ENCODE measurements around the gene COL16A1. TPM values are rescaled to one million over a fixed set of nuclear protein-coding genes. Genes with fewer than 3 reads are reported as not detected.

The COL16A1 gene
- total RNA-seq, 2 experiments from 2014 or later: not detected

GRCh38 chr1:31744165-31744888 is 40.5 kb upstream of the COL16A1 start:
- Mint-ChIP-seq H3K27ac (no peak overlapping the region), H3K9me3 (no peaks in the 10 kb centered on the region), H3K4me3 (no peak overlapping the region), H3K4me1 (peaks cover 5% of the 10 kb centered on the region), H3K36me3 (ENCODE audit: low read depth) (no peaks in the 10 kb centered on the region), H3K27me3 (no peaks in the 10 kb centered on the region)
- POLR2A ChIA-PET: no interaction called here
- CTCF ChIA-PET: interaction anchor here (0.8 to 1.3 kb wide), 2 partner anchors 9 to 10 kb away, joined by 3 read pairs; no protein-coding TSS in a partner anchor
- no peak for DNase-seq

GRCh38 chr1:31742462-31743212 is 38.8 kb upstream of the COL16A1 start:
- CTCF ChIA-PET: no interaction called here
- H3K27me3 Mint-ChIP-seq: no peaks in the 10 kb centered on the region
- H3K4me3 Mint-ChIP-seq: no peak overlapping the region
- POLR2A ChIA-PET: no interaction called here
- peaks cover 9% of the 10 kb centered on the region for H3K4me1 Mint-ChIP-seq
- H3K9me3 Mint-ChIP-seq: no peaks in the 10 kb centered on the region
- no peaks in the 10 kb centered on the region for H3K36me3 Mint-ChIP-seq (ENCODE audit: low read depth)
- H3K27ac Mint-ChIP-seq: no peak overlapping the region
- DNase-seq: no peak

GRCh38 chr1:31739346-31739745 is 35.5 kb upstream of the COL16A1 start:
- Mint-ChIP-seq H3K4me1 (peaks cover 12% of the 10 kb centered on the region), H3K27ac (peak overlapping the region; percentile 81), H3K4me3 (no peak overlapping the region), H3K9me3 (no peaks in the 10 kb centered on the region), H3K36me3 (ENCODE audit: low read depth) (no peaks in the 10 kb centered on the region), H3K27me3 (no peaks in the 10 kb centered on the region)
- CTCF ChIA-PET: interaction anchor here (0.7 to 1.2 kb wide), 2 partner anchors 50 to 59 kb away, joined by 3 read pairs; no protein-coding TSS in a partner anchor
- DNase-seq: peak; percentile 65
- POLR2A ChIA-PET: no interaction called here

- no peak for DNase-seq
- no peaks in the 10 kb centered on the region for H3K36me3 Mint-ChIP-seq (ENCODE audit: low read depth)
- H3K9me3 Mint-ChIP-seq: no peaks in the 10 kb centered on the region
- CTCF ChIA-PET: interaction anchor here (1.5 kb wide), 1 partner anchor 20 kb away, joined by 3 read pairs; no protein-coding TSS in a partner anchor
- no peak overlapping the region for H3K27ac Mint-ChIP-seq
- no peaks in the 10 kb centered on the region for H3K27me3 Mint-ChIP-seq
- POLR2A ChIA-PET: no interaction called here
- no peak overlapping the region for H3K4me3 Mint-ChIP-seq
- H3K4me1 Mint-ChIP-seq: peaks cover 12% of the 10 kb centered on the region
Measured at GRCh38 chr1:31736675-31737074, 32.9 kb upstream of the COL16A1 start.

GRCh38 chr1:31735571-31735970 is 31.8 kb upstream of the COL16A1 start:
- Mint-ChIP-seq H3K4me1 (peaks cover 12% of the 10 kb centered on the region), H3K9me3 (no peaks in the 10 kb centered on the region), H3K27ac (no peak overlapping the region), H3K4me3 (no peak overlapping the region), H3K36me3 (ENCODE audit: low read depth) (no peaks in the 10 kb centered on the region), H3K27me3 (no peaks in the 10 kb centered on the region)
- ChIA-PET CTCF (interaction anchor here (0.7 to 1.5 kb wide), 4 partner anchors 9 to 53 kb away, joined by 3 read pairs; no protein-coding TSS in a partner anchor), POLR2A (no interaction called here)
- no peak for DNase-seq

- Mint-ChIP-seq H3K9me3 (no peaks in the 10 kb centered on the region), H3K27me3 (no peaks in the 10 kb centered on the region), H3K4me3 (no peak overlapping the region), H3K27ac (peak overlapping the region; percentile 19), H3K4me1 (peaks cover 10% of the 10 kb centered on the region), H3K36me3 (ENCODE audit: low read depth) (no peaks in the 10 kb centered on the region)
- DNase-seq: no peak
- ChIA-PET POLR2A (no interaction called here), CTCF (interaction anchor here (0.7 to 1.0 kb wide), 2 partner anchors 11 to 30 kb away, joined by 3 to 4 read pairs; no protein-coding TSS in a partner anchor)
Measured at GRCh38 chr1:31734582-31735107, 30.8 kb upstream of the COL16A1 start.

GRCh38 chr1:31733389-31734219 is 29.8 kb upstream of the COL16A1 start:
- no peak overlapping the region for H3K27ac Mint-ChIP-seq
- H3K4me1 Mint-ChIP-seq: peaks cover 3% of the 10 kb centered on the region
- ChIA-PET POLR2A (no interaction called here), CTCF (interaction anchor here (1.0 to 1.3 kb wide), 2 partner anchors 18 to 29 kb away, joined by 3 to 4 read pairs; no protein-coding TSS in a partner anchor)
- no peak overlapping the region for H3K4me3 Mint-ChIP-seq
- no peak for DNase-seq
- H3K27me3 Mint-ChIP-seq: no peaks in the 10 kb centered on the region
- no peaks in the 10 kb centered on the region for H3K36me3 Mint-ChIP-seq (ENCODE audit: low read depth)
- H3K9me3 Mint-ChIP-seq: no peaks in the 10 kb centered on the region

GRCh38 chr1:31732751-31733289 is 29.0 kb upstream of the COL16A1 start:
- no peaks in the 10 kb centered on the region for H3K36me3 Mint-ChIP-seq (ENCODE audit: low read depth)
- H3K9me3 Mint-ChIP-seq: no peaks in the 10 kb centered on the region
- no peak for DNase-seq
- peaks cover 3% of the 10 kb centered on the region for H3K4me1 Mint-ChIP-seq
- ChIA-PET CTCF (interaction anchor here (1.3 kb wide), 1 partner anchor 17 kb away, joined by 3 read pairs; no protein-coding TSS in a partner anchor), POLR2A (no interaction called here)
- H3K27ac Mint-ChIP-seq: no peak overlapping the region
- no peaks in the 10 kb centered on the region for H3K27me3 Mint-ChIP-seq
- H3K4me3 Mint-ChIP-seq: no peak overlapping the region

GRCh38 chr1:31732343-31732742 is 28.5 kb upstream of the COL16A1 start:
- ChIA-PET CTCF (interaction anchor here (1.3 kb wide), 1 partner anchor 17 kb away, joined by 3 read pairs; no protein-coding TSS in a partner anchor), POLR2A (no interaction called here)
- DNase-seq: no peak
- no peaks in the 10 kb centered on the region for H3K27me3 Mint-ChIP-seq
- no peak overlapping the region for H3K27ac Mint-ChIP-seq
- no peaks in the 10 kb centered on the region for H3K9me3 Mint-ChIP-seq
- H3K36me3 Mint-ChIP-seq (ENCODE audit: low read depth): no peaks in the 10 kb centered on the region
- no peak overlapping the region for H3K4me3 Mint-ChIP-seq
- H3K4me1 Mint-ChIP-seq: peaks cover 3% of the 10 kb centered on the region

- DNase-seq: no peak
- no peaks in the 10 kb centered on the region for H3K27me3 Mint-ChIP-seq
- ChIA-PET CTCF (no interaction called here), POLR2A (no interaction called here)
- no peaks in the 10 kb centered on the region for H3K36me3 Mint-ChIP-seq (ENCODE audit: low read depth)
- no peak overlapping the region for H3K4me3 Mint-ChIP-seq
- H3K4me1 Mint-ChIP-seq: no peaks in the 10 kb centered on the region
- no peaks in the 10 kb centered on the region for H3K9me3 Mint-ChIP-seq
- H3K27ac Mint-ChIP-seq: no peak overlapping the region
Measured at GRCh38 chr1:31731049-31731565, 27.3 kb upstream of the COL16A1 start.

GRCh38 chr1:31730336-31731048 is 26.7 kb upstream of the COL16A1 start:
- Mint-ChIP-seq H3K36me3 (ENCODE audit: low read depth) (no peaks in the 10 kb centered on the region), H3K4me1 (no peaks in the 10 kb centered on the region), H3K27me3 (no peaks in the 10 kb centered on the region), H3K4me3 (no peak overlapping the region), H3K9me3 (no peaks in the 10 kb centered on the region), H3K27ac (no peak overlapping the region)
- POLR2A ChIA-PET: no interaction called here
- DNase-seq: no peak
- CTCF ChIA-PET: no interaction called here

Data from activated CD4-positive, alpha-beta T cell treated with anti-CD3 and anti-CD28 coated beads, Interleukin-2, amount 10 ng/mL, durations not matched to agents 7 days and 5 days (primary cell).